Epidermal melanocyte (primary cell): Measurements from ENCODE around the gene MATN1.
A peak's percentile ranks its signal among the peaks of the same experiment; 100 is the strongest.

Experiments used
- DNase-seq: peaks from one replicate; pipeline ENCODE4 v3.0.0; 2011; ENCODE audit warnings: low spot score; ENCODE audit not compliant: insufficient read length

The MATN1 gene

DNA sequence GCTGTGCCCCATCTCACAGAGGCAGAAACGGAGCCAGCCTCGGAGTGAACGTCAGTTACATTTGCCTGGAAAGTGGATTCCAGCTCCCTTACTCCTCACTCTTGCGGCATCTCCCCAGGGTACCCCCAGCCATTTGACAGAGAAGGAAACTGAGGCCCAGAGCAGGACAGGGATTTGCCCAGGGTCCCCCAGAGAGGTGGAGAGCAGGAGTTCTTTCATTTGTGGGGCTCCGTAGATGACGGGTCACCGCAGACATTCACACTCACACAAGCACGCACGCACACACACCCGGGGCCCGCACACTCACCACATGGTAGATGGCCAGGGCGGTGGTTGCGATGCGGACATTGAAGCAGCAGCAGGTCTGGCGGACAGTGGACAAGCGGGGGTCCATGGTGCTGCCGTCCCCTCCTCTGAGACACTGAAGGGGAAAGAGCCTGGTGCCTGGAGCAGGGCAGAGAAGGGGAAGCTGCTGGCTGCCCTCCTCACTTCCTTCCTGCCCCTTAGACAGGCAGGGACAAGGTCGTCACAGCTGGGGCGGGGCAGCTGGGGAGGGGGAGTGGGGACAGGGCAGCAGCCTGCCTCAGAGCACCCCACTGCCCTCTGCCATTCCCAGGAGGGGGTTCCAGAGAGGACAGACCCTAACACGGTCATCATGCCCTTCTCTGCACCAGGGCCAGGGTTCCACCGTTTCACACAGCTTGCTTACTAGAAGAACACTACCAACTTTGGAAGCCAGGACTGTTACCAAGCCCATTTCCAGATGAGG, 34.2 kb upstream of the MATN1 start, which contains the start of gene LAPTM5:
TSS of gene LAPTM5 (minus strand) at position 423 of the 769 bp plus-strand sequence. CDS start at position 394, 29 bp downstream.
- DNase-seq: no peak

DNA sequence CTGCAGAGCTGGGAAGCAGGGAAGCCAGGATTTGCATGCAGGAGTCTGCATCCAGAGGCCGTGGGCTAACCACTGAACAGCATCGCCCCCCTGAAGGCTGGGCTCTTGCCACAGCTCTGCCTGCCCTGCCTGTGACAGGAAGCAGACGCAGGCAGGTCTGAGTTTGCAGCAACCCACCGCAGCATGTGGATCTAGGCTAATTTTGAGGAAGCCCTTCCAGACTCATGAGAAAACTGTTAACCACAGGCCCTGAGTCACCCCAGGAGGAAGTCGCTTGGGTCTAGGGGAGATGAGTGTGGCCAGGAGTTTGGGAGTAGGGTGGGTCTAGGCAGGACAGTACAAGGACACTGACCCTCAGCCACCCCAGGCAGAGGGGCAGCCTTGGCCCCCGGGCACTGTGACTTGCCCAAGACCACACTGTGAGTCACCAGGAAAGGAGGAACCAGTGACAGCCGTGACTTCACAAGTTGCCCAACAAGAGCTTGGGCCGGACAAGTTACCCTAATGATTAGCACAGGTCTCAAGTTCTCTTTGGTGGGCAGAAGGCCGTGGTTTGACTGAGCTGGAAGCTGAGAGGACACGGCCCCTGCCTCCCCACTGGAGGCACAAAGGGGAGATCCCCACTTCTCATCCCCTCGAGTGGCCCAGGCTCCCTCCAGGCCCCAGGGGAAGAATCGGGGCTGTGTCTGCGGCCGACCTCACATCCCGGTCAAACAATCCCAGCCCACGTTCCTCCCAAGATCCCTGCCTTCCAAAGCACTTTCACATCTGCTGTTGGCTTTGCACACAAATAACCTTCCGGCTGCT, 33.4 kb upstream of the MATN1 start:
- peak; percentile 43 for DNase-seq

DNA sequence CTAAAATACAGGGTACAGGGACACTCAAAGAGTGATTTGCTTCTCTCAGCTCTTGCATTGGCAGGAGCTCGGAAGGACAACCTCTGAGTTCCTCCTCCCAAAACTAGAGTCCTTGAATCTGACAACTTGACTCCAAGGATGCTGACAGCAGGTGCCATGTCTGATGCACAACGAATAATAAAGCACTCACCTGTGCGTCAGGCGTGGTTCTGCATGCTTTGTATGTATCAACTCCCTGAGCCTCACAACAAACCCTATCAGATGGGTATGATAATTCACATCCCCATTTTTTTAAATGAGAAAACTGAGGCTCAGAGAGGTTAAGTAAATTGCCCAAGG, 32.8 kb upstream of the MATN1 start:
- DNase-seq: no peak

DNA sequence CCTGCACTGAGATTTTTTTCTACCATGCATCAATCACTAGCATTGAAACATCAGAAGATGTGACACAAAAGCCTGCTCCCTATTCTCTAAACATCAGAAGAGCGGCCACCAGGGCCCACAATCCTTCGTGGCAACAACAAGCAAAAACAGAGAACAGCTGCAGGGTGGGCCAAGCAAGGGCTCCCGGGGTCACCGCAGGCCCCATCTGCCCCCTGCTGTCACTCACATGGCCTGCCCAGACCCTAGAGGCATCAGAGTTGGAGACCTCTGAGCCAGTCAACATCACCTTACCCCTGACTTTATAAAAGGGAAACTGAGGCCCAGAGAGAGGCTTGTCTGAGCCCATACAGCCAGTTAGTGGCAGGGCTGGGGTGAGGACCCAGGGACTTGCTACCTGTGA, 32.4 kb upstream of the MATN1 start:
- DNase-seq: no peak

DNA sequence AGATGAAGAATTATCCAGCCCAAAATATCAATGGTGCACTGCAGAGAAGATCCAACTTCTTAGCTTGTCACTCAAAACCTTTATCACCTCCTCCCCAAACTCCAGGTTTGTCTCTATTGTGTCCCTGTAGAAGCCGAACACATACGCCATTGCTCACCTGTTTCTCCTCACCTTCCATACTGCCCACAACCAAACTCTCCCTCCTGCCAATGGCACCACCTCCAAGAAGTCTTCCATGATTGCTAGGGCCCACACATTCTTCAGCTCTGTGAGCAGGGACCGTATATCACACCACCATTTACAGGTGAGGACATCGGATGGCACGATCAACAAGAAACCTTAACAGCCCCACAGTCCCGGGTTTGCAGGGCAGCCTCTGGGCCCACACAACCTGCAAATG, 31.9 kb upstream of the MATN1 start:
- no peak for DNase-seq

DNA sequence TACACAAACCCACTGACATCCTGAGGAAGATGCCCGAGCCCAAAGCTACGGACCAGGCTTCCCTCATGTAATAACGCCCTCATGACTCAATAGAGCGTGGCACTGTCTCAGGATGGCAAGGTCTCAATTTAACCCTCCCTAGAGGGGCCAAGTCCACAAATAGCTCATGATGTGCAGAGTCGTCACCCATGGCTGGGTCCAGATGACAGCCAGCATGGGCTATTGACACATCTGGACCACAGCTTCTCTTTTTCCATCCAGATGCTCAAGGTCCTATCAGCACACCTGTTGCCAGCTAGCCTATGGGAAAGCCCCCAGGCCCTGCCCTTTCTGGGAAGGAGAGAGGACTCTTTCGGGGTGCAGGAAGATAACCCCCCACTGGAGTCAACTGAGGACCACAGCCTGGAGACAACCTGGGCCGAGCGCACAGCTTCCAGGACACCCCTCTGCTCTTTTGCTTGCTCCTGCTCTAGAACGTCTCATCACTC, 31.3 kb upstream of the MATN1 start:
- DNase-seq: no peak

DNA sequence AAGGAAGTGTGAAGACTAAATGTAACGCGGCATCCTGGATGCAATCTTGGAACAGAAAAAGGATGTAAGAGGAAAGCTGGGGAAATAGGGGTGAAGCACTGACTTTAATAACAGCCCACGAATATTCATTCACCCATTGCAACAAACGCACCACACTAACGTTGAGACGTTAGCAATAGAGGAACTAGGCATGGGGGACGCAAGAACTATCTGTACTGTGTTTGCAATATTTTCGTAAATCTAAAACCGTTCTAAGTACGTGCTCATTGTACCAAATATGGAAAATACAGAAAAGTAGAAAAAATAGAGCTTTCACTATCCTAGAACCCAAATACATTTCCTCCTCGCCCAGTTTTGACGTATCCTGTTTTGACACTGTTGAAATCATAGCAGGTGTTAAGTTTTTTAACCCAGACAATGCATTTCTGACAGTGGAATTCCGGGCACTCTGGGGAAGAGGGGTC, 30.3 kb upstream of the MATN1 start:
- no peak for DNase-seq

DNA sequence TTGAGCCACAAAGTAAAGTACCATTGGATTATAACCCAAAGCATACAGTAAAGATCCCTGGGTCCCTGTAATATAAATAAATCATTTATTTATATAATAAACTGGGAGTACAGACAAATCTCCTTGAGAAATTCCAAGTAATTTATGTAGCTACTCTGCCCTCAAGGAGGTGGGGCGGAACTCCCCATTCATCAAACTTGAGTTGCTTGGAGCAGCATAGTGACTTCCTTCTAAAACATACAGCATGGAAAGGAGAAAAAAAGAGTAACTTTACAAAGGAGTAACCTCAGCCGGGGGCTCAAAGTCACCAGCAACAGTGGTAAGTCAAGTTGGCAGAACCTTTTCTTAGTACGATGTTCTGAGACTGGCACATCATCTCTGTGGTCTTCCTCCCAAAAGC, 29.7 kb upstream of the MATN1 start:
- DNase-seq: no peak

DNA sequence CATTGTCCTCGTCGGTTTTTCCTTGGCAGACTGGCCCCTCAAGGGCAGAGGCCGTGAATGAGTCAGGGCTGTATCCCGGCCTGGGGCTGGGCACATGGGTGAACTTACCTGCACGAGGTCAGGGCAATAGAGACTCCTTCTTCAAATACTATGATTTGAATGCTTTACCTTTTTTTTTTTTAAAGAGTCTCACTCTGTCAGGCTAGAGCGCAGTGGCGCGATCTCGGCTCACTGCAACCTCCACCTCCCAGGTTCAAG, 29.2 kb upstream of the MATN1 start:
- DNase-seq: no peak

DNA sequence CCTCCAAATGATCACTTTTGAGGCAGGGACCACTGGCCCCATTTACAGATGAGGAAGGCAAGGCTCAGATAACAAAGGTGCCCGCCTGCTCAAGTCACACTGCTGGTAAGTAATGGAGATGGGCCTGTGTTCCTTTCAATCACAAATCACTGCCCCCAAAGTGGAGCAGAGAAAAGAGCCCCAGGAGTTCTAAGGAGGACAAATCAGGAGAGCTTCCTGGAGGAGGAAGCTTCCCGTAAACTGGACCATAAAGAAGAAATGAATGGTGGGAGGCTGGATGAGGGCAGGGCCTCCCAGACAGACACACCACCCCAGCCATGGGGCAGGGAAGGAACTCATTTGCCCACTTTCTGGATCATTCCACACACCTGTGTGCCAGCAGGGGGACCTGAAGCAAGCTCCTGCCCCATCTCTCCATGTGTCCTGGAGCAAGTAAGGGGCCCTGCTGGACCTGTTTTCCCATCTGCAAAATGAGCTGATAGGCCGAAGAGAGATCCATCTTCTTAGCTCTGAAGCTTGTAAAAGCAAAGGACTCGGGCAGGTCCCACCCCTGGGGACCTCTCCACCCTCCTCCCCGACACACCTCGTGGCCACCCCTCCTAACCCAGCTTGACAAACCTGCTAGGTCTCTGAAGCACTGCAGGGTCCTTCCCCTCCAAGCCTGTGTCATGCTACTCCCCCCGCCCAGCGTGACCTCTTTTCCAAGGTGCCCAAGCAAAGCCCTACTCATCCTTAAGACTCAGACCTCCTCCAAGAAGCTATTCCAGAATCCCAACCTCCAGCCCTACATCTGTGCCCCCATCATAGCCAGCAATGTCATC, 28.7 kb upstream of the MATN1 start:
- no peak for DNase-seq

DNA sequence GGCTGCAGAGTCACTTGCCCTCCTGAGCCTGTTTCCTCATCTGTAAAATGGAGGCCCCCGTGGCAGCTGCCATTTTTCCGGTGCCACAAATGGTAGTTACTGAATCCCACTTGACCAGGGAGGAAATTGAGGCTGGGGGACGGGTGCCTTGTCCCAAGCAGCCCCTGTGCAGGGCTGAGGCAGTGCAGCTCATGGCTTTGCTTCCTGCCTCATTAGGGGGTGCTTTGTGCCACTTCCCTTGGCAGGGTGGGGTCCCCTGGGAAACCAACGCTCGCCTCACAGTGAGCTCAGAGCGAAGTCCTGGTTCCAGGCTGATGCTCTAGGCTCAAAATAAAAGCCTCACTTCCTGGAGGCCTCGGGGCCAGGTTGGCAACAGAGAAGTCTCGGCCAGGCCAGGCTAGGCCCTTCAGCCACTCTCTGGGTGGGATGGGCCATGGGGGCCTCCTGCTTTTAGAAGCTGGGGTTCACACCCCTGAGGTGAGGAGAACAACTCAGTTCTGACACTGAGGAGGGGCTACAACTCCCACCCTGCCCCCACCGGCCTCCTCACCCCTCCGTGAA, 27.4 kb upstream of the MATN1 start:
- no peak for DNase-seq

DNA sequence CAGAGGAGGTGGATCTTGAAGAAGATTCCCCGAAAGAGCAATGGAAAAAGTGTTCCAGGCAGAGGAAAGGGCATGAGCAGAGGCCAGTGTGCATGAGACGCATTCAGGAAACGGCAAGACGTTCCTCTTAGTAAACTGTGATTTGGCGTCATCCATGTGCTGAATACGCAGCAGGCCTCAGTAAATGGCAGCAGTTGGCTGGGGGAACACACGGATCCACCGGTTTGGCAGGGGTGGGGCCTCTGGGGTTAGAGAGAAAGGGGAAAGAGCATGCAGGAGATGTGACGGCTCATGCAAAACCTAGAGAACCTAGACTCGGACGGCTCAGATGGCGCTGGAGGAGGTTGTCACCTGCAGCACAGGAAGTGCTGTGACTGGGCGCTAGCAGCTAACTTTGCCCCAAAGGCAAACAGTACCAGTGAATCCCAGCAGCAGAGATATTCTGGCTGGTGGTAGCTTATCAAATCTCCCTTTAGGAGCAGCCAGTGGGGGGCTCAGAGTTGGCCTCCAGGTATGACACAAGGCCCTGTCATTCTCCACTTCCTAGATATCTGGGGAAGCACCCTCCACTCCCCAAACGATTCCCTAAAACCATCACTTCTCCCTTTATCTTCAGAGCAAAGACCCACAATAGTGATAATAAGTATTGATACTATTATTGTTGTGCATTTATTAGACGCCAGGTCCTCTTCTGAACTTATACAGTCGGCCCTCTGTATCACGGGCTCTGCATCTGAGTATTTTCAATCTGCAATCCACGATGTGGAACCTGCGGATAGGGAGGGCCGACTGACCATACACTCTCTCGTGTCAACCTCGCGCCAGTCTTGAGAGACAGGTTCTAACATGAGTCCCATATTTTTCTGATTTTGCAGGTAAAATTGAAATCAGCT, 26.6 kb upstream of the MATN1 start:
- no peak for DNase-seq

DNA sequence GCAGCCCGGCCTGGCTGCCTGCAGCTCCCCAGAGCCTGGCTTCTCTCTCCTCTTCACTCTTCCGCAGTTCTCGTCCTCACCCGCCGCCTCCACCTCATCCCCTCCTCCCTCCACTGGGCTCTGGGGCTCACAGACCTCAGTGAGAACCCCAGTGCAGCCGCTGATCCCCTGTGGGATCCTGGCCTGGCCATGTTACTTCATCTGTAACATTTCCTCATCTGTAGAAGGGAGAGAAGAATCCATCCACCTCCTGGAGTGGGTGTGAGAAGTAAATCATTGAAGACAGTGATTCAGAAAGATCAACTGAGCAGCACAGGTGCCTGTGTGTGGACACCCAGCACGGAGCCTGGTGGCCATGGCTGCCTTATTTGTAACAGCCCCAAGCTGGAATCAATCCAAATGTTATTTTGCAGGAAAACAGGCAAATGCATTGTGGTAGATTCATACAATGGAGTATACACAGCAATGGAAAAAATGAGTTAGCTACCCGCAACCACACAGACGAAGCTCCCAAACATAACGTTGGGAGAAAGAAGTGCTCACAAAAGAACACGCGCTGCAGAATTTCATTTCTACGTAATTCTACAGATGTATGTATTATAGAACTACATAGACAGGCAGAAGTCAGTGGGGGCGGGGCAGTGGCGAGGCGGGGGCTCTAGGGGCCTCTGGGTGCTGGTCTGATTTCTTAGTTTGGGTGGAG, 25.5 kb upstream of the MATN1 start:
- DNase-seq: no peak

DNA sequence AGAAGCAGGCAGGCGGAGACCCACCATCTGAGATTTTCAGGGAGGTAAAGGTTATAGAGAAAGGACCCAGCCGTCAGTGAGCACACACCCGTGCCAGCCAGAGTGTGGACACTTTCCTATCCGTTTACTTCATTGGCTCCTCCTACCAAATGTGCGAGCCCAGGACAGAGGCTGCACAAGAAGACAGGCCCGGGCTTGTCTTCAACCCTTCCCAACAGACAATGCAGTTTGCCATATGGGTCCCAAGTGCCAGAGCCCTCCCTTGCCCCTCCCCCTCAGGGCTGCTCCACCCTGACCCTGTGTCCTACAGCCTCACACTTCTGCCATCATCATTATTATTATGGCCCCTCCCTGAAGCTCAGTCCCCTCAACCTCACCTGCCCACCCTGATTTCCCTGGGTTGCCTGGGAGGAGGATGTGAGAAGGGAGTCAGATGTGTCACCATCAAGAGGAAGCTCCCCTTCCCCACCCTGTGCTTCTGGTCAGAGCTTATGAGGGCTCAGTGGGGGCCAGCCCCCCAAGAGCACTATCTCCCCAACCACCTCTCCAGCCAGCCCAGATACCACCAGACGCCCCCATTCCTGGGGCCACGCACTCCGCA, 24.8 kb upstream of the MATN1 start:
- DNase-seq: no peak

DNA sequence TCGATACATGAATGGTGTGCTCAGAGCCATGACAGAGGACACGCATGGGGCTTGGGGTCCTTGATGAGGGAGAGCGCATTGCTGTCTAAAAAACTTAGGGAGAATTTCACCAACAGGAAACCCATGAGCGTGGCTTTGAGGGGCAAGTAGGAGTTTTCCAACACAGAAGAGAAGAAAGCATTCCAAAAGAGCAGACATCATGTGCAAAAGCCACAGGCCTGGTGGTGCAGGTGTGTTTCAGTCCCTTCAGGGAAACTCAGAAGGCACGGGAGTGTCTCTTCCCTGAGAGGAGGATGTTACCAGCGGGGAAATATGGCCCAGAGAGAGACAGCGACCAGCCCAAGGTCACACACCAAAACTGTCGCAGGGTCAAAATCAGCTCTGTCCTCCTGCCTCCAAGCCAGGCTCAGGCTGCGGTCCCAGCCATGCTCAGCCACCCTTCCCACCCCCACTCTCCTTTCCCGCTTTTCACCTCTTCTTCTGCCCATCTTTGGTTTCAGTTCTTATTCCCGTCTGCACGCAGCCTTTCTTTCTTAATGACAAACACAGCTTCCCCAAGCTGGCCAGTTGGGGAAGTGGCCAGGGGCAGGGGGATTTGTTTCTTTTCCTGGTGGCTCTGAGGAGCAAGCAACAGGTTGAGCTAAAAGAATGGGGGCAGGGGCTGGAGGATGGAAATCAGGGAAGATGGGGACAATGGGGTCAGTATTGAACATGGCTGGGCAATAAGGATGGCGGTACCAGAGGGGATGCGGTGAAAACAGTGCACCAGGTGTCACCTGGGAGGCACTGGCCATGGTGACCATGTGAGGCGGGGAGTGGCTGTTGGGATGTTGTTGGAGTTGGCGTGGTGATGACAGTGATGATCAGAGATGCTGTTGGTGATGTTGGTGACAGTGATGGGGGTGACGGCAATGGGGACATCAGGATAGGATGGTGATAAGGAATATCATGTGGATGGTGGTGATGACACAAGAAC, 23.9 kb upstream of the MATN1 start:
- DNase-seq: no peak

DNA sequence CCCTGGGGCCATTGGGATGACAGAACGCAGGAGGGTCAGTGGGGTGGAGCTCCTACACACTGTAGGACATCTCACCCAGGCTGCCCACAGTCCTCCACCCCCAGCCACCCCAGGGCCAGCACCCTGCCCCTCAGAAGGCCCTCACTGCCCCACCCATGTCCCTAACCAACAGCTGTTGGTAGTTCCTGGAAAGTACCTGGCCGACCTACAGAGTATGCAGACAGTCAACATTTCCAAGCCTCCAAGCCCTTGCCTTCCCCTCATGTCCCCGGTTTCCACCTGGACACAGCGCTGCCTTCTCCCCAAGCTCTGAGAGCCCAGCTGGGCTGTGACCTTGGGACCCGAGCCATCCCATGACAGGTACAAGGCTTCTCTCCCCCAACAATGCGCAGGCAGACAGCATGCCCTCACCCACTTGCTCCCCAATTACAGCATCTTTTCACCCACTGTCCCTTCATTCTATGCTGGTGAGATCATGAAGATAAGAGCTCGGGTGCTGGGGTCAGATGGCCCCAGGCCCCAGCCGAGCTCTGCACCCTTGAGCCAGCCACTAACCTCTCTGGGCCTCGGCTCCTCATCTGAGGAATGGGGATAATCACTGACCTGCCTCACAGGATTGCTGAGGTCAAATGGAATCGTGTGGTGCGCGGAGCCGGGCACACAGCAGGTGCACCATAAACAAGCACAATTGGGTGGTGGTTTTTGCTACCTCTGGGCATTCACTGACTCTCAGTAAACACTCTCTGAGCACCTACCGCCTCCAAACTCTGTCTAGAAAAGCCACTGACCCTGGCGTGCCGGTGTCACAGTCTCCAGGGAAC, 23.0 kb upstream of the MATN1 start:
- no peak for DNase-seq

DNA sequence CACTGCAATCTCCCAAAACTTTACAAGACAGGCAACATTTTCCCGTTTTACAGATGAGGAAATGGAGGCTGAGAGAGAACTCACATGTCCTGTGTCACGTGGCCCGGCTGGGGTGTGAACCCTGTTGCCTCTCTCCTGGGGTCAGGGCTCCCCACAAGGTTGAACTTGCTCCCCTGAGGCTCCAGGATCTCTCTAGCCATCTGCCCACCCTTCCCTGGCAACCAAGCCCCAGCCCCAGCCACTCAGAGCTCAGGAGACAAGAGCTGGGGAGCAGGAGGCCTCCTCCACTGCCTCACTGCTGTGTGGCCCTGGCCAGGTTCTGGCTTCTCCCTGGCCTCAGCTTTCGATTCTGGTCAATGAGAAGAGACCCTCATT, 22.4 kb upstream of the MATN1 start:
- DNase-seq: no peak
